Endodermal cell (in vitro differentiated cells): ENCODE data around the gene PGAM1. TPM values are rescaled to one million over a fixed set of nuclear protein-coding genes. Genes with fewer than 3 reads are reported as not detected.

Experiments used
- DNase-seq: peaks from one replicate; pipeline ENCODE4 v3.0.0-alpha.2; 2017
- H3K27ac ChIP-seq: 2 replicates; pipeline ENCODE4 v1.5.1; 2013; ENCODE audit warnings: mild to moderate bottlenecking, low read depth, low read length, moderate library complexity
- H3K27me3 ChIP-seq: 2 replicates; pipeline ENCODE4 v1.6.1; 2013; ENCODE audit warnings: mild to moderate bottlenecking, low read length, moderate library complexity; ENCODE audit not compliant: insufficient read depth, control insufficient read depth, poor library complexity, severe bottlenecking
- H3K36me3 ChIP-seq: 2 replicates; pipeline ENCODE4 v1.7.0; 2013; ENCODE audit warnings: mild to moderate bottlenecking, low read length, moderate library complexity; ENCODE audit not compliant: control insufficient read depth, insufficient read depth
- H3K4me1 ChIP-seq: one replicate; pipeline ENCODE4 v1.7.0; 2013; ENCODE audit warnings: low read length; ENCODE audit not compliant: control insufficient read depth, insufficient read depth
- H3K4me3 ChIP-seq: 2 replicates; pipeline ENCODE4 v1.5.1; 2013; ENCODE audit warnings: mild to moderate bottlenecking, low read length, moderate library complexity
- H3K9ac ChIP-seq: 2 replicates; pipeline ENCODE4 v1.6.1; 2013; ENCODE audit warnings: mild to moderate bottlenecking, low read length, moderate library complexity; ENCODE audit not compliant: poor library complexity, severe bottlenecking; ENCODE audit errors: extremely low read depth
- H3K9me3 ChIP-seq: 2 replicates; pipeline ENCODE4 v1.6.1; 2013; ENCODE audit warnings: mild to moderate bottlenecking, low read length, moderate library complexity; ENCODE audit not compliant: control insufficient read depth
- H3K27ac Mint-ChIP-seq: 2 replicates; pipeline ENCODE4 v1.8.0; 2020; ENCODE audit warnings: mixed read lengths
- H3K27me3 Mint-ChIP-seq: 2 replicates; pipeline ENCODE4 v1.8.0; 2021; ENCODE audit warnings: mild to moderate bottlenecking, mixed read lengths; ENCODE audit not compliant: insufficient read depth
- H3K36me3 Mint-ChIP-seq: 2 replicates; pipeline ENCODE4 v1.8.0; 2020; ENCODE audit warnings: low read depth, mixed read lengths
- H3K4me1 Mint-ChIP-seq: 2 replicates; pipeline ENCODE4 v1.8.0; 2020; ENCODE audit warnings: mixed read lengths
- H3K4me3 Mint-ChIP-seq: 2 replicates; pipeline ENCODE4 v1.8.0; 2020; ENCODE audit warnings: mild to moderate bottlenecking, moderate library complexity, mixed read lengths
- H3K9me3 Mint-ChIP-seq: 2 replicates; pipeline ENCODE4 v1.8.0; 2020; ENCODE audit warnings: mild to moderate bottlenecking, mixed read lengths
- WGBS, 2 experiments: methylation state at CpG; one replicate each; pipeline versions ENCODE4 v1.1.5 to v1.1.7; 2013; ENCODE audit warnings: missing lambda C conversion rate in 2 of 2, mixed read lengths in 1 of 2; ENCODE audit not compliant: insufficient coverage in 1 of 2, insufficient read length in 1 of 2; 5-methylcytosine and 5-hydroxymethylcytosine counted together
- total RNA-seq, 2 donors: library from RNA; stranded (reverse); fragmentation: NEBNext Ultra II Directional in 1 of 2; extraction: Animal tissue kit (Norgen Biotek cat#: 25700) in 1 of 2; gene quantifications; 2 replicates in 1 of 2; 3 replicates in 1 of 2; pipeline ENCODE4 v1.2.1, GENCODE V29; 2021
- TF ChIP-seq, protein P1 (sequence below): fragments of 200-600 bp; sonication (generic); conservative IDR thresholded peaks from 2 replicates; pipeline ENCODE4 v1.5.0; 2021; ENCODE audit warnings: antibody characterized with exemption, mild to moderate bottlenecking

Gene PGAM1
- total RNA-seq, 2 donors from 2014 or later = 490 to 499 TPM

DNA sequence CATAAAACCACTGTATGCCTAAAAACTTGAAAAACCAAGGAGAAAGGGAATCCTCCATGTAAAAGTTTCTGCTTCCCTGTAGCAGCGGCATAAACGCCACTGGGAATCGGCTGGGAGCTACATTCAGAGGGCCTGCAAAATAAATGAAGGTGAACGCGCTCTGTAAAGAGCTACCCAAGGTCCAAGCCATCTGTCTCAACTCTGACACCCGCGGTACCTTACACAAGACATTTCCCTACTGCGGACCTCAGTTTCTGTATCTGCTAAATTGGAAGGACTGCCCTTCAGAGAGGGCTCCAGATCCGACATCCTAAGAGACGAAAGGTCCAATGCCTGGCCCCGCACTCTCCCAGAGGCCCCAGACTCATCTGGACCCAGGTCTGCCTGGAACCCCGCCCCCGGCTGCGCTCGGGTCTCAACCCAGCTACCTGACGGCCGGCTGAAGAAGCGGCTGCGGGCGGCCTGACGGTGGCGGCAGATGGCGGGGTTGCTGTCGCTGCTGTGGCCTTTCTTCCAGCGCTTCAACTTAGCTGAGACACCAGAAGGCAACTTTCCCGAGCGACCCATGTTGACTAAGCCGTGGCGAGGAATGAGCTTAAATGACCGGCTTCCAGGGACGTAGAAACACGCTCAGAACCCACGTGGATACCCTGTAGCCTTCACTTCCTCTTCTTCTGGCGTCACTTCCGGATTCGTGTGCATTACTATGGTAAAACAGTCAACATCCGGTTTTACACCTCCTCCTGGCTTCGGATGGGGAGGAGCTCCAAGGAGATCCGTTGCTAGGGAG, 25.1 kb upstream of the PGAM1 start, which contains the start of gene RRP12:
Gene RRP12 (minus strand): TSS at position 676 of the 790 bp plus-strand sequence. CDS start 109 bp downstream, at position 567.
- H3K4me1 Mint-ChIP-seq = peaks cover 9% of the 10 kb centered on the region
- peak within 1 kb of the TSS; percentile 97 for H3K27ac Mint-ChIP-seq
- DNase-seq = peak; percentile 92
- Histone ChIP-seq H3K4me1 (peaks cover 5% of the 10 kb centered on the region), H3K4me3 (peak within 1 kb of the TSS; percentile 98), H3K9ac (peak within 1 kb of the TSS; percentile 80), H3K27me3 (no peaks in the 10 kb centered on the region), H3K27ac (peak within 1 kb of the TSS; percentile 48), H3K36me3 (peaks cover 16% of the 10 kb centered on the region), H3K9me3 (no peaks in the 10 kb centered on the region)
- H3K36me3 Mint-ChIP-seq = peaks cover 8% of the 10 kb centered on the region
- no peaks in the 10 kb centered on the region for H3K9me3 Mint-ChIP-seq
- TF ChIP-seq, protein P1, sequence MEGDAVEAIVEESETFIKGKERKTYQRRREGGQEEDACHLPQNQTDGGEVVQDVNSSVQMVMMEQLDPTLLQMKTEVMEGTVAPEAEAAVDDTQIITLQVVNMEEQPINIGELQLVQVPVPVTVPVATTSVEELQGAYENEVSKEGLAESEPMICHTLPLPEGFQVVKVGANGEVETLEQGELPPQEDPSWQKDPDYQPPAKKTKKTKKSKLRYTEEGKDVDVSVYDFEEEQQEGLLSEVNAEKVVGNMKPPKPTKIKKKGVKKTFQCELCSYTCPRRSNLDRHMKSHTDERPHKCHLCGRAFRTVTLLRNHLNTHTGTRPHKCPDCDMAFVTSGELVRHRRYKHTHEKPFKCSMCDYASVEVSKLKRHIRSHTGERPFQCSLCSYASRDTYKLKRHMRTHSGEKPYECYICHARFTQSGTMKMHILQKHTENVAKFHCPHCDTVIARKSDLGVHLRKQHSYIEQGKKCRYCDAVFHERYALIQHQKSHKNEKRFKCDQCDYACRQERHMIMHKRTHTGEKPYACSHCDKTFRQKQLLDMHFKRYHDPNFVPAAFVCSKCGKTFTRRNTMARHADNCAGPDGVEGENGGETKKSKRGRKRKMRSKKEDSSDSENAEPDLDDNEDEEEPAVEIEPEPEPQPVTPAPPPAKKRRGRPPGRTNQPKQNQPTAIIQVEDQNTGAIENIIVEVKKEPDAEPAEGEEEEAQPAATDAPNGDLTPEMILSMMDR = peak; percentile 50
- H3K27me3 Mint-ChIP-seq = no peaks in the 10 kb centered on the region
- WGBS, 2 experiments = 1% methylated on average over 27 to 39 of the region's 39 CpGs
- peak within 1 kb of the TSS; percentile 93 for H3K4me3 Mint-ChIP-seq

DNA sequence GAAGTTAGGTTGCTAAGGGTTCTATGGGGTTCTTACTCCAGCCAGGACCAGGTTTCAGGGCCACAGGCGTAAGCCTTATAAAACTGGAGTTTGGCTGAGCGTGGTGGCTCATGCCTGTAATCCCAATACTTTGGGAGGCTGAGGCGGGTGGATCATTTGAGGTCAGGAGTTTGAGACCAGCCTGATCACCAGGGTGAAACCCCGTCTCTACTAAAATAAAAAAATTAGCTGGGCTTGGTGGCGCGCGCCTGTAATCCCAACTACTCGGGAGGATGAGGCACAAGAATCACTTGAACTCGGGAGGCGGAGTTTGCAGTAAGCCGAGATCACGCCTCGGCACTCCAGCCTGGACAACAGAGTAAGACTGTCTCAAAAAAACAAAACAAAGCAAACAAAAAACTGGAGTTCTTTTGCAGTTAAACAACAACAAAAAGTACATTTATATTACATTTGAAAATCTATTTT, 24.5 kb upstream of the PGAM1 start:
- peak overlapping the region; percentile 93 for H3K4me3 Mint-ChIP-seq
- H3K9ac ChIP-seq = no peak overlapping the region
- peak overlapping the region; percentile 48 for H3K27ac ChIP-seq
- H3K27ac Mint-ChIP-seq = peak overlapping the region; percentile 97
- H3K9me3 ChIP-seq = no peaks in the 10 kb centered on the region
- H3K27me3 ChIP-seq = no peaks in the 10 kb centered on the region
- H3K27me3 Mint-ChIP-seq = no peaks in the 10 kb centered on the region
- no peaks in the 10 kb centered on the region for H3K9me3 Mint-ChIP-seq
- peak overlapping the region; percentile 98 for H3K4me3 ChIP-seq
- WGBS, 2 experiments = 80 to 85% methylated on average over 12 to 13 of the region's 13 CpGs
- no peak for DNase-seq
- peaks cover 5% of the 10 kb centered on the region for H3K4me1 ChIP-seq
- peaks cover 9% of the 10 kb centered on the region for H3K4me1 Mint-ChIP-seq
- H3K36me3 Mint-ChIP-seq = peaks cover 2% of the 10 kb centered on the region
- H3K36me3 ChIP-seq = peaks cover 10% of the 10 kb centered on the region
- TF ChIP-seq, protein P1 = no peak

DNA sequence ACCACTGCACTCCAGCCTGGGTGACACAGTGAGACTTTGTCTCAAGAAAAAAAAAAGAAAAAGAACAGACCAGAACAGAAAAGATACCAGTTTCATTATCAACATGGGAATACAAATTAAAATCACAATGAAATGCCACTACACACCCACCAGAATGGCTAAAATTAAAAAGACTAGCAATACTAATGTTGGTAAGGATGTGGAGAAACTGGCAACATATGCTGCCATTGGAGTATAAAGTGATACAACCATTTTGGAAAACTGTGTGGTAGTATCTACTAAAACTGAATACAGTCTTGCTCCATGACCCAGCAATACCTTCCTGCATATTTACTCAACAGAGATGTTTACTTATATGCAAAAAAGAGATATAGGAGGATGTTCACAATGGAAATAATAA, 21.9 kb upstream of the PGAM1 start:
- H3K4me1 ChIP-seq = peaks cover 5% of the 10 kb centered on the region
- H3K4me3 Mint-ChIP-seq = no peak overlapping the region
- H3K27ac ChIP-seq = no peak overlapping the region
- H3K9me3 ChIP-seq = no peaks in the 10 kb centered on the region
- H3K36me3 Mint-ChIP-seq = no peaks in the 10 kb centered on the region
- no peaks in the 10 kb centered on the region for H3K36me3 ChIP-seq
- TF ChIP-seq, protein P1 = no peak
- H3K4me3 ChIP-seq = no peak overlapping the region
- no peak overlapping the region for H3K9ac ChIP-seq
- no peaks in the 10 kb centered on the region for H3K9me3 Mint-ChIP-seq
- no peaks in the 10 kb centered on the region for H3K27me3 ChIP-seq
- H3K27ac Mint-ChIP-seq = no peak overlapping the region
- no peaks in the 10 kb centered on the region for H3K27me3 Mint-ChIP-seq
- DNase-seq = no peak
- peaks cover 9% of the 10 kb centered on the region for H3K4me1 Mint-ChIP-seq
